Measurements from ENCODE around the gene ZNF583.

The ZNF583 gene

GRCh38 chr19:56393119-56394012, 10.8 kb upstream of the ZNF583 start, which contains the start of gene ZNF582 (continued):
- no peak for TF ChIP-seq ZBTB1 (tag by site-specific recombination; IDR thresholded peaks at IDR 0.05)
- no peak for TF ChIP-seq ZNF791 (tag by site-specific recombination; IDR thresholded peaks at IDR 0.05)
- TF ChIP-seq ZNF707 (tag by site-specific recombination; IDR thresholded peaks at IDR 0.05), result no peak
- TF ChIP-seq ZNF133 (tag by site-specific recombination; IDR thresholded peaks at IDR 0.05), result 0 out of 2 replicates have a peak, but pooled peaks have one; percentile 37
- no peak for TF ChIP-seq TCF7L2 (IDR thresholded peaks at IDR 0.05; ENCODE audit: borderline replicate concordance, low read depth, low read length)
- no peak for TF ChIP-seq ZNF701 (tag by site-specific recombination; IDR thresholded peaks at IDR 0.05)
- TF ChIP-seq ZNF221 (tag by site-specific recombination; IDR thresholded peaks at IDR 0.05; ENCODE audit: borderline replicate concordance), result no peak
- TF ChIP-seq ZNF16 (tag by site-specific recombination; IDR thresholded peaks at IDR 0.05; ENCODE audit: low read depth), result no peak
- TF ChIP-seq ZBTB21 (tag by site-specific recombination; IDR thresholded peaks at IDR 0.05), result no peak
- TF ChIP-seq ZNF658 (tag by site-specific recombination; IDR thresholded peaks at IDR 0.05), result no peak
- TF ChIP-seq ZNF211 (tag by site-specific recombination; IDR thresholded peaks at IDR 0.05; ENCODE audit: low read depth), result no peak
- TF ChIP-seq ZNF423 (tag by site-specific recombination; IDR thresholded peaks at IDR 0.05), result no peak
- TF ChIP-seq ZNF843 (tag by site-specific recombination; IDR thresholded peaks at IDR 0.05), result peak; percentile 47; the same call in 1 of the 2 replicates
- no peak for TF ChIP-seq ZNF830 (tag by site-specific recombination; IDR thresholded peaks at IDR 0.05; ENCODE audit: low read depth)
- peak; percentile 67; the same call in 1 of the 2 replicates for TF ChIP-seq ZNF416 (tag by site-specific recombination; IDR thresholded peaks at IDR 0.05)
- TF ChIP-seq ZNF26 (tag by site-specific recombination; IDR thresholded peaks at IDR 0.05), result no peak
- no peak for TF ChIP-seq ZNF274 (IDR thresholded peaks at IDR 0.05; ENCODE audit: low read length)
- TF ChIP-seq ZNF274 (tag by site-specific recombination; IDR thresholded peaks at IDR 0.05; ENCODE audit: borderline replicate concordance), result no peak; the same call in 1 of the 2 replicates
- no peak; the same call in 1 of the 2 replicates for TF ChIP-seq ZNF558 (tag by site-specific recombination; IDR thresholded peaks at IDR 0.05)
- TF ChIP-seq KLF9 (tag by site-specific recombination; IDR thresholded peaks at IDR 0.05; ENCODE audit: low read depth), result peak; percentile 52
- TF ChIP-seq ZBTB11 (tag by site-specific recombination; conservative IDR thresholded peaks at IDR 0.05; ENCODE audit: low read depth), result peak; percentile 97
- peak; percentile 92 for TF ChIP-seq ZSCAN4 (tag by site-specific recombination; IDR thresholded peaks at IDR 0.05)
- TF ChIP-seq PBX3 (CRISPR knock-in tag; IDR thresholded peaks at IDR 0.05), result peak; percentile 88
- no peak for TF ChIP-seq ZNF600 (tag by site-specific recombination; IDR thresholded peaks at IDR 0.05)
- TF ChIP-seq SALL2 (tag by site-specific recombination; IDR thresholded peaks at IDR 0.05; ENCODE audit: borderline replicate concordance), result no peak
- TF ChIP-seq ZNF623 (tag by site-specific recombination; IDR thresholded peaks at IDR 0.05), result 0 out of 2 replicates have a peak, but pooled peaks have one; percentile 21
- peak; percentile 72 for TF ChIP-seq ZNF518A (tag by site-specific recombination; conservative IDR thresholded peaks at IDR 0.05; ENCODE audit: low read depth)

Measured in HEK293 (cell line).